D721Med (cell line): Measurements from ENCODE around the gene RYR3.

Experiments
- DNase-seq: peaks from one replicate; pipeline ENCODE4 v3.0.0; 2011; ENCODE audit warnings: low spot score; ENCODE audit not compliant: insufficient read length
- FAIRE-seq: peaks from 2 replicates; lab custom pipeline; 2011; peaks lifted over from hg19 to GRCh38; lab: Jason Lieb, UNC
- TF ChIP-seq, protein P1 (sequence below): IDR thresholded peaks from 2 replicates; pipeline ENCODE4 v1.5.1; 2012; ENCODE audit warnings: mild to moderate bottlenecking, control low read depth; ENCODE audit not compliant: insufficient read depth; ENCODE audit errors: missing control alignments

Gene RYR3

DNA sequence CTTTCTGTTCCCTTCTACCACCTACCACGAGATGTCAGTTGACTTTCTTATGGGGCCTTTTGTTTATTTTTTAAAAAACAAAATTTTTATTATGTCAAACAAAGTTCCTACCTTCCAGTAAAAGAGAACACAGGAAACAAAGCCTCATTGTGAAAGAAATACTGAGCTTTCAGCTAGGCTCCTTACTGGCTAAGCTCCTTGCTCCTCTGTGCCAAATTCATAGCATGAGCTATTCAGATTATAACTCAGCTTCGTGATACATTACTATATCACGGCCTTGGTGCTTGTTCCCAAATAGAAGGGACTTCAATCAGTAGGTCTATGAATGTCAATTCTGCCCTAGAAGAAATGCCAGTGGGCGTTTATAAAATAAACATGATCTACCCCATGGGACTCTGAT, 511.7 kb downstream of the RYR3 start:
- TF ChIP-seq, protein P1, sequence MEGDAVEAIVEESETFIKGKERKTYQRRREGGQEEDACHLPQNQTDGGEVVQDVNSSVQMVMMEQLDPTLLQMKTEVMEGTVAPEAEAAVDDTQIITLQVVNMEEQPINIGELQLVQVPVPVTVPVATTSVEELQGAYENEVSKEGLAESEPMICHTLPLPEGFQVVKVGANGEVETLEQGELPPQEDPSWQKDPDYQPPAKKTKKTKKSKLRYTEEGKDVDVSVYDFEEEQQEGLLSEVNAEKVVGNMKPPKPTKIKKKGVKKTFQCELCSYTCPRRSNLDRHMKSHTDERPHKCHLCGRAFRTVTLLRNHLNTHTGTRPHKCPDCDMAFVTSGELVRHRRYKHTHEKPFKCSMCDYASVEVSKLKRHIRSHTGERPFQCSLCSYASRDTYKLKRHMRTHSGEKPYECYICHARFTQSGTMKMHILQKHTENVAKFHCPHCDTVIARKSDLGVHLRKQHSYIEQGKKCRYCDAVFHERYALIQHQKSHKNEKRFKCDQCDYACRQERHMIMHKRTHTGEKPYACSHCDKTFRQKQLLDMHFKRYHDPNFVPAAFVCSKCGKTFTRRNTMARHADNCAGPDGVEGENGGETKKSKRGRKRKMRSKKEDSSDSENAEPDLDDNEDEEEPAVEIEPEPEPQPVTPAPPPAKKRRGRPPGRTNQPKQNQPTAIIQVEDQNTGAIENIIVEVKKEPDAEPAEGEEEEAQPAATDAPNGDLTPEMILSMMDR: no peak
- no peak for DNase-seq
- FAIRE-seq: no peak

DNA sequence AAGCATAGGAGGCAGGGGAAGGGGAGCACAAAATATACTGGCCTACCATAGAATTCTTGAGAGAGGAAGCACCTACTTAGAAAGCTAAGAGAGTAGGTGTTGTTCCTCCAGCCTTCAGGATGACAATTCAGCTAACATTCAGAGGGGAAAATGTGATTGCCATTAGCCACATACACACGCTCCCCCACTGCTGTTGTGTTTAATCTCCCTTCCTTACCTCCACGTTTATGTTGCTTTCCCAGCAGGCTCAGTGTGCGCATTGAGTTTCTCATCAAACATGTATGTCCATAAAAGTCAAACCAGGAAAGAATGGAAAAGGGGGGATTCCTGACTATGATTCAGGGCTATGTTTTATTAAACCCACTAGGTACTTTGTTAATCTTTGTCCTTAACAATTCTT, 512.4 kb downstream of the RYR3 start:
- TF ChIP-seq, protein P1: no peak
- DNase-seq (no peak), FAIRE-seq (no peak)

DNA sequence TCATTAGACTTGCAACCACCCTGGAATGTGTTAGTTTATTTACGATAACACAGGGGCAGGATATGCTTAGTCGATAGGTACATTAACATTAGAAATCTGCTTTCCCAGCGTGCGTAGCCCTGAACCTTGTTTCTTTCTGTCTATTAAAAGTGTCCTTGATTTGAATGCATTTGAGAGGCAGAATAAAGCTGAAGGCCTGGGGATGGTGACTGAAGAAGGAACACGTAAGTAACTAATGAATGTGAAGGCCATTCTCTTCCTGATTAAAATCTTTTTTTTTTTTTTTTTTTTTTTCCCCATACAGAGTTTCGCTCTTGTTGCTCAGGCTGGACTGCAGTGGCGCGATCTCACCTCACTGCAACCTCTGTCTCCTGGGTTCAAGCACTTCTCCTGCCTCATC, 514.7 kb downstream of the RYR3 start:
- DNase-seq (no peak), FAIRE-seq (no peak)
- TF ChIP-seq, protein P1: no peak

DNA sequence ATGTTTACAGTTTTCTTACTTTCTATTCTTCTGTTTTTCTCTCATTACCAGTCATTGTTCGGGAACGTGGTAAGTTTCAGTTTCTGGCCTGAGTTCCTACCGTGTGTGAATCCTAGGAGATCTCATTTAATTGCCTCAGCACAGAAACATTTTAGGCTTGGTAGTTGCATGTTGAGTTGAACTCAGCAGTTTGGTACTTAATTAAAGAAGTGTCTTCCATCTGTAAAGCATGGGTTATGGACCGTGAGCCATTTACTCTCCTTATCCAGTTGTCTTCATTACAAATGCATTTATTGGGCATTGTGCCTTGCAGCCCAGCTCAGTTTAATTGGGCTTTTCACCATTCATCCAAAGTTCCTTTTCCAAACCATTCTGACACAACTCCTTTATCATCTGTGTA, 515.4 kb downstream of the RYR3 start:
- FAIRE-seq: no peak
- no peak for DNase-seq
- TF ChIP-seq, protein P1: no peak

DNA sequence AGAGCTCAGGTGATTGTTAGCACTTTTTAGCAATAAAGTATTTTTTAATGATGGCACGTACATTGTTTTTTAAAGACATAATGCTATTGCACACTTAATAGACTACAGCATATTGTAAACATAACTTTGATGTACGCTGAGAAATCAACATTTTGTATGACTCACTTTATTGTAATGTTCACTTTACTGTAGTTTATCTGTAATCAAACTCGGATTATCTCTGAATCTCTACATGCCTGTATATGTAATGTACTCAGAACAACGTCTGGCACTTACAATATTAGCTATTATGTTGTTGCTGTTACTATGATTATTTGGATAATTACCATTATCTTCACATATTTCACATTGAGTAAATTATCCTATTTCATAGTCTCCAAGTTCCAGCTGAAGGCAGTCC, 519.6 kb downstream of the RYR3 start:
- FAIRE-seq (no peak), DNase-seq (no peak)

DNA sequence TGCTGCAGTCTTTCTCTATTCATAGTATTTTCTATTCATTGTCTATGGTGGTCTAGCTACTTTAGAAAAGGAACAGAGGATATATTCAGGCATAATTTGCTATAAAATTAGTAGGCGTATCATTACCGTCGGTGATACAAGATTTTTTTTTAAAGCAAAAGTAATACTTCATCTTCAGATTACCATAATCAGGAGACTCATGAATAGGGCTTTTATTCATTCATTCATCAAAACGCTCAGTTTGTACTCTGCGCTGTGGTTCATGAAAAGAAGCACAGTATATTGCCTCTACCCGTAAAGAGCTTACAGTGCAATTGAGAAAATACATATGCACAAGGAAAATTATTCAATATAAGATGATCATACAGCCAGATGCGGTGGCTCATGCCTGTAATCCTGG, 520.9 kb downstream of the RYR3 start:
- DNase-seq: no peak
- TF ChIP-seq, protein P1: no peak
- FAIRE-seq: no peak

More for the DNA sequence above, 519.6 kb downstream of the RYR3 start:
- TF ChIP-seq, protein P1: no peak

DNA sequence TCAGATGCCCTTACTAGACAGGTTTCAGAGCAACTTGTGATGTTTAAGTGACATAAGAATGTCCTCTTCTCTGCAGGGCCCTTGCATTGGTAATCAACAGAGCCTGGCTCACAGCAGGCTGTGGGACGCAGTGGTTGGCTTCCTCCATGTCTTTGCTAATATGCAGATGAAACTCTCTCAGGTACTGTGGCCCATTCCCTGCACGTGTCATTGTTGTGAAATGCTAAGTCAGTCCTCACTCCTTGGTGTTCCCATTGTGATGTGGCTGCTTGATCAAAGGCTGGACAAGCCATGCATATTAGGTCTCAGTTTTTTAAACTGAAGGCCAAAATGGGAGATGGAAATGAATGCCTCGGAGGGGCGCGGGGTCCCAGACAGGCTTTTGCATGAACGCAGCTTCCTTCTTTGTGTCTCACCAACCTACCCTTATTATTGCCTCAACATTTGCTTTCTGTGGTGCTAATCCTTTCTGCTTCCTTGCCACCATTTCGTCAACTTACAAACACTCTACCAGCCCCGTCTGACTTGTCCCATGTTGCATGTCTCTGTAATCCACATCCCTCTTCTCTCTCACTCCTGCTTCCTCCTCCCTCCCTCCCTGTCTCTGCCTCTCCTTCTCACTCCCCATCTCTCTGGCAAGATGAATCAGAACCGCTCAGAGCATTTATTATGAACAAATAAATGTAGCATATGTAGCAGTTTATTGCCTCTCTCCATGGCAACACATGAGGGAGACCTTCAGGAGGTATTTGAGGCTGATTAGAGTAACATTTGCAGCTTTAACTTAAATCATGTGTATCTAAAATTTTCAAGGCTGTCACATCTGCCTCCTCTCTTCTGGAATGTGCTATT, 524.4 kb downstream of the RYR3 start:
- TF ChIP-seq, protein P1: no peak
- FAIRE-seq (no peak), DNase-seq (no peak)
